ENCODE results near the gene DPYSL3. TPM values are rescaled to one million over a fixed set of nuclear protein-coding genes. Genes with fewer than 3 reads are reported as not detected.

The DPYSL3 gene
- total RNA-seq, 1 experiment from 2014 or later: 17.2 TPM

GRCh38 chr5:147445090-147445489, 64.8 kb downstream of the DPYSL3 start:
- no peak overlapping the region for H3K4me2 ChIP-seq (ENCODE audit: low read length)
- ATAC-seq (no peak), DNase-seq (ENCODE audit: low read depth, low spot score) (no peak)
- no peak overlapping the region for H2AFZ ChIP-seq (ENCODE audit: low read depth, low read length, poor library complexity, severe bottlenecking)
- no peaks in the 10 kb centered on the region for H4K20me1 ChIP-seq (ENCODE audit: insufficient read depth)
- no peaks in the 10 kb centered on the region for H3K79me2 ChIP-seq (ENCODE audit: insufficient read depth, low read length)
- no TSS peak for BruUV-seq (replicated peaks)
- H3K4me3 ChIP-seq (replicated peaks in 1 of 2; ENCODE audit: low read depth in 1 of 2, low read length in 2 of 2): no peak overlapping the region
- intact Hi-C loops (cut with micrococcal nuclease): no loop called here
- H3K9me2 ChIP-seq (ENCODE audit: insufficient read depth): no peaks in the 10 kb centered on the region
- no peak for TF ChIP-seq RAD21 (IDR thresholded peaks at IDR 0.05; ENCODE audit: low read depth)
- TF ChIP-seq POLR2A (IDR thresholded peaks at IDR 0.05; ENCODE audit: borderline replicate concordance, extremely low read depth, insufficient read depth, insufficient read length): no peak
- TF ChIP-seq EGR1 (IDR thresholded peaks at IDR 0.05; ENCODE audit: low read depth): no peak
- no peak for TF ChIP-seq CEBPB (IDR thresholded peaks at IDR 0.05; ENCODE audit: low read depth)
- no peak for TF ChIP-seq SP1 (IDR thresholded peaks at IDR 0.05; ENCODE audit: low read depth)
- TF ChIP-seq, protein P1, sequence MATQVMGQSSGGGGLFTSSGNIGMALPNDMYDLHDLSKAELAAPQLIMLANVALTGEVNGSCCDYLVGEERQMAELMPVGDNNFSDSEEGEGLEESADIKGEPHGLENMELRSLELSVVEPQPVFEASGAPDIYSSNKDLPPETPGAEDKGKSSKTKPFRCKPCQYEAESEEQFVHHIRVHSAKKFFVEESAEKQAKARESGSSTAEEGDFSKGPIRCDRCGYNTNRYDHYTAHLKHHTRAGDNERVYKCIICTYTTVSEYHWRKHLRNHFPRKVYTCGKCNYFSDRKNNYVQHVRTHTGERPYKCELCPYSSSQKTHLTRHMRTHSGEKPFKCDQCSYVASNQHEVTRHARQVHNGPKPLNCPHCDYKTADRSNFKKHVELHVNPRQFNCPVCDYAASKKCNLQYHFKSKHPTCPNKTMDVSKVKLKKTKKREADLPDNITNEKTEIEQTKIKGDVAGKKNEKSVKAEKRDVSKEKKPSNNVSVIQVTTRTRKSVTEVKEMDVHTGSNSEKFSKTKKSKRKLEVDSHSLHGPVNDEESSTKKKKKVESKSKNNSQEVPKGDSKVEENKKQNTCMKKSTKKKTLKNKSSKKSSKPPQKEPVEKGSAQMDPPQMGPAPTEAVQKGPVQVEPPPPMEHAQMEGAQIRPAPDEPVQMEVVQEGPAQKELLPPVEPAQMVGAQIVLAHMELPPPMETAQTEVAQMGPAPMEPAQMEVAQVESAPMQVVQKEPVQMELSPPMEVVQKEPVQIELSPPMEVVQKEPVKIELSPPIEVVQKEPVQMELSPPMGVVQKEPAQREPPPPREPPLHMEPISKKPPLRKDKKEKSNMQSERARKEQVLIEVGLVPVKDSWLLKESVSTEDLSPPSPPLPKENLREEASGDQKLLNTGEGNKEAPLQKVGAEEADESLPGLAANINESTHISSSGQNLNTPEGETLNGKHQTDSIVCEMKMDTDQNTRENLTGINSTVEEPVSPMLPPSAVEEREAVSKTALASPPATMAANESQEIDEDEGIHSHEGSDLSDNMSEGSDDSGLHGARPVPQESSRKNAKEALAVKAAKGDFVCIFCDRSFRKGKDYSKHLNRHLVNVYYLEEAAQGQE (IDR thresholded peaks at IDR 0.05; ENCODE audit: low read depth): no peak
- TF ChIP-seq MAX (IDR thresholded peaks at IDR 0.05): no peak
- TF ChIP-seq CBX3 (IDR thresholded peaks at IDR 0.05; ENCODE audit: low read depth): no peak
- TF ChIP-seq TCF7L2 (IDR thresholded peaks at IDR 0.05; ENCODE audit: borderline replicate concordance, extremely low read depth, insufficient read depth, insufficient read length): no peak
- TF ChIP-seq, protein P2, sequence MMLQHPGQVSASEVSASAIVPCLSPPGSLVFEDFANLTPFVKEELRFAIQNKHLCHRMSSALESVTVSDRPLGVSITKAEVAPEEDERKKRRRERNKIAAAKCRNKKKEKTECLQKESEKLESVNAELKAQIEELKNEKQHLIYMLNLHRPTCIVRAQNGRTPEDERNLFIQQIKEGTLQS (IDR thresholded peaks at IDR 0.05): no peak
- no peaks in the 10 kb centered on the region for H3K27me3 ChIP-seq (ENCODE audit: insufficient read depth, low read length)
- POLR2A ChIA-PET: no interaction called here
- no peaks in the 10 kb centered on the region for H3K36me3 ChIP-seq (ENCODE audit: control insufficient read depth in 1 of 2, insufficient read depth in 2 of 2, low read length in 2 of 2)
- no peaks in the 10 kb centered on the region for H3K9me3 ChIP-seq (ENCODE audit: control insufficient read depth in 1 of 2, insufficient read depth in 1 of 2, low read depth in 1 of 2, low read length in 2 of 2)
- RAD21 ChIA-PET (ENCODE audit: low non-redundant PET in 1 of 2, low total read pairs in 2 of 2, uncharacterized antibody in 2 of 2, unreplicated experiment in 2 of 2): no interaction called here
- no peaks in the 10 kb centered on the region for H3K4me1 ChIP-seq (ENCODE audit: control insufficient read depth in 1 of 2, insufficient read depth in 2 of 2, low read length in 2 of 2)
- no peak overlapping the region for H3K27ac ChIP-seq (ENCODE audit: low read depth, low read length)
- no peak overlapping the region for H3K9ac ChIP-seq (ENCODE audit: low read length)
- CTCF ChIA-PET: interaction anchor here (0.6 kb wide), 1 partner anchor 359 kb away, joined by 3 read pairs; no protein-coding TSS in a partner anchor
